ENCODE data around the gene ADAMTSL5.

GRCh38 chr19:1459479-1459878, 53.3 kb downstream of the ADAMTSL5 start:
- TF ChIP-seq CTCF (IDR thresholded peaks at IDR 0.05 in 8 of 11, conservative IDR thresholded peaks at IDR 0.05 in 3 of 11) (no peak), POLR2A (IDR thresholded peaks at IDR 0.05) (no peak), POLR2AphosphoS5 (IDR thresholded peaks at IDR 0.05) (no peak)

All from spleen (tissue), 7 donors.